ENCODE results near the gene LMO7.
"Not testable (repeated sequence)": the region's sequence is repeated elsewhere in the genome, so short reads cannot be mapped to it uniquely, and the experiment has no call there.

The LMO7 gene

DNA sequence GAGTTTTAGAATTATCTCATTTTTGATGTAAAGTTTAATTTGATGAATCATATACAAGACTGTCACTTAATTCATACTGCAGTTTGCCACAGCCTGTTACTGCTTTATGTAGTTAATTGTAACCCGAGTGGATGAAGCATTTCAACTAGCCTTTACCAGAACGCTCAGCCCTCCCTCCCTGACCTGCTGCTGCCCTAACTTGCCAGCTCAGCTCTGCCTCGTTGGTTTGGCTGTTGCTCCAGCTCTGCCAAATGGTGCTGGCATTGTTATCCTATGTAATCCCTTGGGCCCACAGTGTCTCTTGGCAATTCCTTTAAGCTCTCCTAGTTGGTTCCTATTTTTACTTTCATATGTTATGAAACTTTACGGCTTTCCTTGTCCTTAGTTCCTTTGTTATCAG, 113.3 kb downstream of the LMO7 start:
- DNase-seq = no peak

DNA sequence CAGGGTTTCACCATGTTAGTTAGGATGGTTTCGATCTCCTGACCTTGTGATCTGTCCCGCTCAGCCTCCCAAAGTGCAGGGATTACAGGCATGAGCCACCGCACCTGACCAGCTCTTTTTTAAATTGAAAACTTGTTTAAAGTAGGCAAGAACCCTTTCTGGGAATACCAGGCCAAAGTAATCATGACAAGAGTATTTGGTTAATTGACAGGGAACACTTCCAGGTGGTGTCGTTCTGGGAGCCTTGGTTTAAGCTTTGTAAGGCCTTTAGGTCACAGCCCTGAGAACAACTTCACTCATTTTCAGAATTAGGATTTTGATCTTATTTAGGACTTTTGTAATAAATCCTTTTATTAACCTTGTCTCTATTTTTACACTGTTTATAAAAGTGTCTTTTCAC, 115.2 kb downstream of the LMO7 start:
- no peak for DNase-seq

DNA sequence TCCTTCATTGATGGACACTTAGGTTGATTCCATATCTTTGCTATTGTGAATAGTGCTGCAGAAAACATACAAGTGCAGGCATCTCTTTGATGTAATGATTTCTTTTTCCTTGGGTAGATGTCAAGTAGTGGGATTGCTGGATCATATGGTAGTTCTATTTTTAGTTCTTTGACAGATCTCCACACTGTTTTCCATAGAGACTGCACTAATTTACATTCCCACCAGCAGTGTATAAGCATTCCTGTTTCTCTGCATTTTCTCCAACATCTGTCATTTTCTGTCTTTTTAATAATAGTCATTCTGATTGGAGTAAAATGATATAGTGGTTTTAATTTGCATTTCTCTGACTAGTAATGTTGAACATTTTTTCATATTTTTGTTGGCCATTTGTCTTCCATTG, 116.7 kb downstream of the LMO7 start:
- no peak for DNase-seq

DNA sequence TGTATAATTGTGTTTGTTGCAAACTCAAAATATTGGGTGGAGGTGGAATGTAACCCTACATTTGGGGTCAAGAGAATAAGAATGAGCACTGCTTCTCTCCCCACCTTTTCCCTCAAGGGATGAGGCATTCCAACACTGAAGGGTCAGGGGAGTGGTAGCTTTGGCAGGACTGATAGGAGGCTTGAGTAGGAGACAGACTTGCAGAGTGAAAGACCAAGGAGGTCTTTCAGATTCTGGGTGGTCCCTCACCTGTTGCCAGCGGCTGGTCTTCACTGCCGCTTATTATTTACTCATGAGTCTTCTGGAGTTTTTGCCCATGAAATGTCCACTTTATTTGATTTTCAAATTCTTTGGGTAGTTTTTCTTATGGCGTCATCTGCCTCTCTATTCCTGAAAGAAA, 118.8 kb downstream of the LMO7 start:
- DNase-seq = no peak

DNA sequence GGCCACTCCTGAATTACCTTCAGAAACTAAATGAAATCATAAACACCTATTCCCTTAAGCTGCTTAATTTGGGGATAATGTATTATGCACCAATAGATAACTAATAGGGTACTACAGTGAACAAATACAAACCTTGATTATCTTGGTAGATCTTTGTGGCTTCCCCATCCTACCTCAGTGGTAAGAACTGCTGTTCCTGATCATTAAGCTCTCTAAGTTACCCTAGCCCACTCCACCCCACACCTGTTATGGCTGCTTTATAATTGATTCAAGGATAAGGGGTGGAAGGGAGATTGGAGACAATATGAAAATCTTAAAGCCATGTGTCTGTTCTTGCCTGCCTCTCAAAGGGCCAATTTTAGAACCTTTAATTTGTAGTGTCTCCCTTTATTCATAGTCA, 121.2 kb downstream of the LMO7 start:
- DNase-seq = no peak

DNA sequence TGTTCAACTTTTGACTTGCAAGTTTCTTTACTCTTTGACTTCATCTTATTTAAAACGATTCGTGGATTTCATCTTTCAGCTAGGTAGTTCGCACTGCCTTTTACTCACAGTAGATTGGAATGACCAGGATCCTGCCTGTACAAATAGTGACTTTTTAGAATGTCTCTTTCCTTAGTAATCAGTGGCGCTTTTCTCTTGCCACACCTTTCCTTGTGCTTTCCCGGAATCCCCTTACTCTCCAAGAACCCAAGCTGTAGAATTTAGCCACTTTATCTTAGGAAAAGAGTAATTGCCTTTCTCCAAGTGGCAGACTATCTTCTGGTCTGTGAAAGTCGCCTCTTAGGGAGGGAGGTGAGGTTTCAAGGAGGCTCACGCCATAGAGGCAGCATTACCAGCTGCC, 123.4 kb downstream of the LMO7 start:
- DNase-seq = no peak

DNA sequence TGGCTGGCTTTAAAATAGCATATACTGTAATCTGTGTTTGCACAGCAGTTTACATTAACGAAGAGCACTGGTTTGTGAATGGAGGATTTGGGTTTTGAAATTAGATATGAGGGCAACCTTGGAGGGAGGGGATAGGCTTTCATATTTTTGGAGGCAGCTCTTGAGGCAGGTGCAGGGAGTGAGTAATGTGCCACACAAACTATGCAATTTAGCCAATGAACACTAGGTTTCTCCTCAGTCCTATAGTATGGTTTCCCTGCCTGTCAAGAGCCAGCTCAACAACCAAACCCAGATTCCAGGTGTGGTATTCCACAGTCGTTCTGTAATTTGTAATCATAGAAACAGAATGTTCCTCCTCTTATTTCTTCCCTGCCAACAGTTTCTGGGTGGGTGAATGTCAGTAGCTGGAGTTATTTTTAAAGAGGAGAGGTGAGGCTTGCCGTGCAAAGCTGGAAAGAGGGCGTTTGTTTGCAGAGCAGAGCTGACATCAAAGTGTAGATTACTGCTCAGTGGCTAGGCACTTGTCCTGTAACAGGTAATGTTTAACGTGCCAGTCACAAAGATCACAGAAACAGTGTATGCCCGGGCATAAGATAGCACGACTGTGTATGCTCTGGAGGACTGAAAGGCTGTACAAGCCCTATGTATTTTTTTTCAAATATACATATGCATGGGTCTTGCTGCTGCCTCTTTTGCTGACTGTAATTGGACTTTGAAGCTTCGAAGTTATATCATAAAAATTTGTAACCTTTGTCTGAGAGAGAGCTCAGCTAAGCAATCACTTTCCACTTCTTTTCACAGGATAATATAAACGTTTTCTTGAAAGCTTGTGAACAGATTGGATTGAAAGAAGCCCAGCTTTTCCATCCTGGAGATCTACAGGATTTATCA, 124.2 kb downstream of the LMO7 start:
- no peak for DNase-seq

DNA sequence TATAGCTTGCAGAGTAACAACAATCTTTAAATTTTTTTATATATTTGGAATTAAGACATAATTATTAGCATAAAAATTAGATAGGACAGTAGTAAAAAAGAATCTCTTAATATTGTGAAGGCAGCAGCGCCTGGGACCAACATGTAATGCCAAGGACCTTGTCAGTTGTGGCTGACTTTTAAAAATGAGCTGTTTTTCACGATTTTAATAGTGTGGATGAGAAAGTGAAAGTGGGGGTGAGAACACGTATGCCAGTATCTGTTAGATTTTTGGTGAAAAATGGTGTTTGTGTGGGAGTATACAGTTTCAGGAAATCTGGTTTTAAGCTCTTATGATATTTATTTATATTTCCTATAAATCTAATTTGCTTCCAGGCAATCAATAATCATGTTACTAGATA, 125.2 kb downstream of the LMO7 start:
- no peak for DNase-seq

DNA sequence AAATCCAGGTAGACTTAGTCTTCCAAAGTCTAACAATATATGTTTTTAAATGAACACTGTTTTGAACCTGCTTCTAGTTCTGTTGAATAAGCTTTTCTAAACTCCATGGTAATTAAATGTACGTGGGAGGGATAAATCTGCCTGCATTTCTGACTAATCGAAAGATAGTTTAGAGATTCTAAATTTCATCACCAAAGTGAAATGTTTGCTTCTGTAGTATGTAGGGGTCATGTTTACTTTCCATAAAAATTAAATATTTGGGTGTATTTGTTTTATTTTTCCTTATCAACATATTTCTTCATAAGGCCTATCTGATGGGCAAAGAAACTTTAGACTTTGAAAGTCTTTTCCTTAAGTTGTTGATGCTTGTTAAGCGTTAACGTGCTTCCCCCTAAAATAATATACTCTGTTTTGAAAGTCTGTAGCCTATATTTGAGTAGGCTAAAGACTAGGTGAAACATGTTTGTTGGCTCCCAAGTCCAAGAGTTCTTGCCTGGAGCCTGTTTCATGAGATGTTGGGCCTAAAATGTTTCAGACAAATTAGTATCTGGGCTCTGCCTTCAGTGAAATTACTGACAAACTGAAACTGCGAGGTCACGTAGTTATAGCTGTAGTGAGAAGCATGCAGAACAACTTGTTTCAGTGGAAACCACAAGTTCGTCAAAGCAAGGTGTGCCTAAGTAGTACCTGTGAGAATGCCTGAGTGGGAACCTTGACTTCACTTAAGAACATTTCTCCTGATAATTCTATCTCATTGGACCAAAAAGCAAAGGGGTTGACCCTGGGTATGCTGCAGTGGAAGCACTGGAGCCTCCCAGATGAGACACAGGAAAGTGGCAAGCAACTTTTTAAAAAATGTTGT, 126.2 kb downstream of the LMO7 start:
- no peak for DNase-seq

DNA sequence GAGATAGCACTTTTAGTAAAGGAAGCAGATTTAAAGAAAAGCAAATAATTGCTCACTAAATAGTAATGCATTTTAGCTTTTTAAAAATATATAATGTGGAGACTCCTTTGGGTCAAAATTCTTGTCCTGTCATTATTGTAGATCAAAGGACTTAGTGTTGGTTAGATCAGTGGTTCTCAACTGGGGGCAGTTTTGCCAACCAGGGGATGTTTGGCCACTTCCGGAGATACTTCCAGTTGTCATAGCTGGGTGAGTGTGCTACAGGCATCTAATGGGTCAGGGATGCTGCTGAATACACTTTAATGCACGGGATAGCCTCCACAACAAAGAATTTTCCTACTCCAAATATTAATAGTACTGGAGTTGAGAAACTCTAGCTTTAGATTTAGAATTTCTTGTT, 126.8 kb downstream of the LMO7 start:
- no peak for DNase-seq

DNA sequence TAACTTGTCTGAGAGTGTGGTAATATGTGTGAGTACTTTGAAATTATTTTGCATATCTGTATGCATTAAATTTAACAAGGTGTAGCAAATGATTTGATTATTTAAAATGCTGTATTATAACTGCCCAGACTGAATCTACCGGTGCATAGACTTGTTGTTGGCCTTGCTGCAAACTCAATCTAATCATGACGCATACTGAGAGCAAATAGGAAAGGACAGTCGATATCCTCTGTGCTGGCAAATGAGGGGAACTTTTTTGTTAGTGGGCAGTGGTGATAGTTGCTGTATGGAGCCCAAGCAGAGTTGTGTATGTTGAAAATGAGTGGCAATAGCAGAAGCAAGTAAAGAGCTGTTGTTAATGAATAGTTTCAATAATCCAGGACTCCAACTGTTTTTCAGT, 127.4 kb downstream of the LMO7 start:
- no peak for DNase-seq

DNA sequence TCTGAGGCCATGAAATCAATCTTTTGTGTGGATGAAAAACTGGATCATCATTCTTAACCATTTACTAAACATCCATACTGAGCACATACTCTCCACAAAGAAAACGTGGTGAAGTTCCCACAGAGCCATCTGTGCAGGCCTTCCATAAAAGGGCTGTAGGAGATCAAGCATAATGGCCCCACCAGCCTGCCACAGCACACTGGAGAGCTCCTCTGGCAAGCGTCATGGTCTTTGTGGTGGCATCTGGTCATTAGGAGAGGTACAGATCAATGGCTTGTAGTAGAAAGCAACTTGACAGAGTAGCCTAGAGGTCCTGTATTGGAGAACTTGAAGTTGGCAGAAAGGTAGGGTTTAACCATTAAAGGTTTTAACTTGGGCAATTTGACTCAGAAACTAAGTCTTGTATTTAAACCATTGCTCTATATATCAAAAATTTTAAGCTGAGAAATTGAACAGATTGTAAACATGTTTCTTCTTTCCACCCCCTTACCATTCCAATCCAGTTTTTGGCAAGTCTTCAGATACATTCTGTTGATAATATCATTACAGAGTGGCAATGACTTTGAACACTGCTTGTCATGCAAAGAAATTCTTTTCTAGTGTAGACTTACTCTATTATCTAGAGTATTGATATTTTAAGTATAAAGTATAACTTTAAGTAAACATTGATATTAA, 128.3 kb downstream of the LMO7 start:
- no peak for DNase-seq

DNA sequence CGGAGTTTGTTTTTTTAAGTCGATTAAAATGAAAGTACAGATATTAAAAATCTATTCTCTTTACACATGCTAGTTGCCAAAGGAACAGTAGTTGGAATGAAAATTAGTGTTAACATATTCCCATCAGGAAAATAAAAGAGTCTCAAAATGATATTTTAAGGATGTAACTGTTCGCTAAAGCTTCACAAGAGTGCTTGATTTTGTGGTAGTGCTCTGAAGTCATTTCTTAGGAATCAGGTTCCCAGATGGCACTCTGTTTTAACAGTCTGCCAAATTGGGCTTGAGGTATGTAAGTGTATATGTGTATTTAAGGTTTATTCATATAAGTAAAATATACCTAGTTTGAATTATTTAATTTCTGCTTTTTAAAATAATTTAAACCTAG, 128.8 kb downstream of the LMO7 start:
- DNase-seq = no peak

DNA sequence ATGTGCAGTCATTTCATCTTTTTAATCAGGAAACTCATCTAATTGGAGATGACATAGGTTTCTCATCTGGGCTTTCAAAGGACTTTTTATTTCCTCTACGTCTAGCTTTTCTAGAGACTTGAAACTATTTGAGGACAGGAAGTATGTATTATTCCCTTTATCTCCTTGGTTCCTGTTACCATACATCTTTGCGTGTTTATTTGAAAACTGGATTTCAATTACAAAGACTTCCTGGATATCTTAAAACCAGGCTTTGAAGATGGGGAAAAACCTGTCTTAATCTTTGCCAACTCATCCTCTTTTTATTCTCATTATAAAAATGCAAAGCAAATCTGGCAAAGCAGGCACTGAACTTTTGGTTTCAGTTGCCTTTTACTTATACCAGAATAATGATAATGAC, 130.5 kb downstream of the LMO7 start:
- DNase-seq = no peak

DNA sequence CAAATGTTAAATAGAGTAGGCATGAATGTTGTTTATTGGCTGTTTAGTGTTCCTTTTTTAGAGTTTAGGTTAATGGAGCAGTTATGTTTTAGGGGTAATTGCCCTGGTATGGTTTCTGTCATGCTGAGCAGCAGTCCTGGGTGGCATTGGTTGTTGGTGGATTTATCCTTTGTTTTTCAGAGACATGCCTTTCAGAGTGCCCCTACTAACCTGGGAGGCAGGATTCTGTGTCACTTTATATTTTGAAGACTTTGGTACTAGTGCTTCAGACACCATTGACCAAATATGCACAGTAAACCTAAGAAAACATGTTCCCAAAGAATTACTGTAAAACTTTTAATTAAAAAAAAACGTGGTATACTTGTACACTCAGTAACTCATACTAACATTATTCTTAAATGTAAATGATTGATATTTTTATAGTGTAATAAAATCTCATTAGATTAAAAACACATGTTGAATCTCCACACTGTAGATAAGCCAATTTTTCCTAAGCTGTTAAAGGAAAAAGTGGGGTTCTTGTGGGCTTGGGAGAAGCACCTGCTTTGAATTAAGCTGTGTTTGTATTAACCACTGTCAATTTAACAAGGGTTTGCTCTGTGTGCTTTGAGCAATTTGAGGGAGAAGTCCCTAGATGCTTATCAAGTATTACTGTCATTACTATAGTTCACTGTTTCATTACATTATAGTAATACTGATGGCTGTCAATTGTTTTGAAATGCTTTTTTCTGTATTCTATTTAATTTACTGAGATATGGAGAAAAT, 133.2 kb downstream of the LMO7 start:
- DNase-seq = no peak

DNA sequence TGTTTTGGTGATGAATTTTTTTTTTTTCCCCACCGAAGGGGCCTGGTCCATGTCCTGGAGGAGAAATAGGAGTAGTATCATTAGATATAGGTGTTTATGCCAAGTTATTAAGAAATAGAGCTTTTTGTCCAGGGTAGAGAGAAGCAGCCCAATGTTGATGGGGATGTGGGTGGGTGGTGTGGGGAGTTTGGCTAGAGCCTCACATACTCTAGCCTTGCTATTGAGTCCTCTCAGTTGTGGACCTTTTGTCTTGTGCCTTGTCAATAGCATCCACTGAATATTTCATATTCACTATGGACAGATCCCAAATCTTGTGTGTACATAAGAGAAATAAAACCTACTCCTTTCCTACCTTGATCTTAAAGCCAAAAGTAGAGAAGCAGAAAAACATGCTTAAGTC, 134.0 kb downstream of the LMO7 start:
- DNase-seq = no peak

DNA sequence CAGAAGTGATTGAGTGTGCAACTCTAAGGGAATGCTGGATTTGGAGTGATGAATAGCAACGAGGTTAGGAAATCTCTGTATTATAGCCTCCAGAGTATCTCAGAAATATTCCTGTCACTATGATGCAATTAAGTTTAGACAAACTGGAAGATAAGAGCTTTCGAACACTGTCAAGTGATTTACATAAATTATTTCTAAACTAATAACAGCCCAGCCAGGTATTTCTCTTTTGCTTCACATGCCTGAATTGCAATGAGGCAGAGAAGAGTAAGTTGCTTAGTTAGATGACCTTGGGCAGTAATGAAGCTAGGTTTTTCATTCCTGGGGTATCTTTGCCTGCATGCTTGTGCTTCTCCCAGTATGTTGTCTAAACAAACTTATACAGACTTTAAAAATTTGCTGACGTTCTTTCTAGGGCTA, 134.5 kb downstream of the LMO7 start:
- DNase-seq = no peak

DNA sequence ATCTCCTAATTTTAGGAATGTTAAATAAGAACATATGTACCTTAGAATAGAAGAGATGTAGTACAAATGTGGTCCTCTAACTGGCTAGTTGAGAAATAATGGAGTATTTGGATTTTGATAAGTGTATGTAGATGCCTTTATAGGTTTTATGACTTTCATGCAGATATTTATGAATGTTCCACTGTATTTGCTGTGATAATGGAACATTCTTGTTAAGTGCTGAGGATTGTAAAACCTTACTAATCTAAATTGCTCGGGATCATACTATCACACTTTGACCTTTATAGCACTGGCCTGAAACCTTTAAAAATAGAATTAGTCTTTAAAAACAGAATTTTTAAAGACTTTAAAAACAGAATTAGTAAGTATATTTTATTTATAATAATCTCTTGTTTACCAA, 135.1 kb downstream of the LMO7 start:
- no peak for DNase-seq

DNA sequence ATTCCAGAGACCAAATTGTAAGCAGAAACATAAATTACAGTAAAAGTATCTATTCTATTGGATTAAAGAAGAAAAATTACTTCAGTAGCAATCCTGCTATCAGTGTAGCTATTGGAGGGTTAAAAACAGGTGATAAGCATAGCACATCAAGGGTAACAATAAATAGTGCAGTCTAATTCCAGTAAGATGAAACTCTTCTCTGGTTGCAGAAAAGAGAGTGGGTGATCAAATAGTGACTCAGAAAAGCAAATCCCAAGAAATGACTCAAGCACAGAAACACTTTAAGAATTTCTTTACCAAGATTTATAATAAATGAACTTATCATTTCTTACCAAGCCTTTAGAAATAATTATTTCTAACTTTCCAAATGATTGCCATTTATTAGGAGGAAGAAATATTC, 135.7 kb downstream of the LMO7 start:
- DNase-seq = no peak

DNA sequence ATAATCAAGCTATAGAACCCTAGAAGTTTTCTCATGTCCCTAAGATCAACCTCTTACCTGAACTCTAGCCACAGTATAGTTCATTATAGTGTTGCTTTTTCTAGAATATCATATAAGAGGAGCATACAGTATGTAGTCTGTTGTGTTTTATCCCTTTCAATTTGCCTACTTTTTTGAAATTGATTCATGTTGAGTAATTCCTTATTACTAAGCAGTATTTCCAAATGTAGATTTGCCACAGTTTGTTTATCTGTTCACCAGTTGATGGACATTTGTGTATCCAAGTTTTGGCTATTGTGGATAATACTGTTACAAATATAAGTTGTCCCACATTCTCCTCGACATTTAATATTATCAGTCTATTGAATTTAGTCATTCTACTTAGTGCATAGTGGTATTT, 138.0 kb downstream of the LMO7 start:
- DNase-seq = no peak

DNA sequence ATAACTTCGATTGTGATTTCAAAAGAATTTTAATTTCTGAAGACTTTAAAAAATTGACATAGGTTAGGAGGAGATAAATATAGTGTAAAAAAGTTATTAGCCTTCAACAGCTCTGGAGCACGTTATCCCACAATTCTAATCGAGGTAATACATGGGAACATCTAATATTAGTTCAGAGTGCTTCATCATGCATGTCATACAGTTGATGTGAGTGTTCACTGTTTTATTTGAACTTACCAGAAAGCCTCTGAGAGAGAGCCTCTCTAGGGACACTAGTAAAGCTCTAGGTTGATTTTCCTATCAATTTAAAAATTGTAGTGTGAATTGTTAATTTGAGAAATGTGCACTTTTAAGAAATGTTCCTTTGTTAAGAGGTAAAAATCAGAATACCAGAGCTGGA, 140.4 kb downstream of the LMO7 start:
- no peak for DNase-seq

DNA sequence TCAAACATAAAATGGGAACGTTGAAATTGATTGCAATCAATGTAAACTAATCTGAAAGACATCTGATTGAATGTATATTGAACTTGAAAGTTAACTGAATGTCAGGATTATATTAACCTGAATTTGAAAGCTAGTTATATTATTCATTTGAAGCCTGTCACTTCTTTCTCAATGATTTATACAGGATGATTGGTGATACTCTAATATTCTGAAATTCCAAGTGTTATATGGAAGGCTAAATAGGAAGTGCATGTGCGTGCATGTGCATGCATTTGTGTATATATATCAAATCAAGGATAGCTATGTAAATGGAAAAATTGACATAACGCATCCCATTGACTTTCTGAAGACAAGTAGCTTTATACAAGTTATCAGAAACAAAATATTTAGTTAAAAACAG, 143.3 kb downstream of the LMO7 start:
- DNase-seq = no peak

DNA sequence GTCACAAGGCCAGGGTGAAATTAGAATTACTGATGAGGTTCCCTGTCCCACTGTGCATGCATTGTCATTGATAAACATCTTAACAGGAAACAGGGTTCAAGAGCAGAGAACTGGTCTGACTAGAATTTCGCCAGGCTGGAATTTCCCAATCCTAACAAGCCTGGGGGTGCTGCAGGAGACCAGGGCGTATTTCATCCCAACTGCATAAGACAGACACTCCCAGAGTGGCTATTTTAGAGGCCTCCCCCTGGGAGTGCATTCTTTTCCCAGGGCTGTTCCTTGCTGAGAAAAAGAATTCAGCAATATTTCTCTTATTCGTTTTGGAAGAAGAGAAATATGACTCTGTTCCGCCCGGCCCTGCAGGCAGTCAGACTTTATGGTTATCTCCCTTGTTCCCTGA, 144.0 kb downstream of the LMO7 start:
- DNase-seq = not testable (repeated sequence)
